GM19193 (cell line): Measurements from ENCODE around the gene SORBS1.

Experiments
- POLR2A ChIP-seq: IDR thresholded peaks from 4 replicates; pipeline ENCODE4 v1.6.1; 2011; ENCODE audit not compliant: insufficient read depth, insufficient read length; ENCODE audit errors: extremely low read depth

The SORBS1 gene

DNA sequence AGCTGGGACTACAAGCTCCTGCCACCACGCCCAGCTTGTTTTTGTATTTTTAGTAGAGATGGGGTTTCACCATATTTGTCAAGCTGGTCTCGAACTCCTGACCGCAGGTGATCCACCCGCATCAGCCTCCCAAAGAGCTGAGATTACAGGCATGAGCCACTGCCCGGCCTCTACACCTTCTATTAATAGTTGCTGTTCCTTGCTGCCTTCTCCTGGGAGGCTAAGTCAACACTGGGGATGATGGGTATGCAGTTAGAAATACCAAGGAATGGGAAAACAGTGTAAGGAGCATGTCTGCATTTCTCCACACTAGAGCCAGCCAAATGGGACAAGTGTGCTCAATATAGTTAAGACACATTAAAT, 173.1 kb downstream of the SORBS1 start:
- no peak for TF ChIP-seq POLR2A

DNA sequence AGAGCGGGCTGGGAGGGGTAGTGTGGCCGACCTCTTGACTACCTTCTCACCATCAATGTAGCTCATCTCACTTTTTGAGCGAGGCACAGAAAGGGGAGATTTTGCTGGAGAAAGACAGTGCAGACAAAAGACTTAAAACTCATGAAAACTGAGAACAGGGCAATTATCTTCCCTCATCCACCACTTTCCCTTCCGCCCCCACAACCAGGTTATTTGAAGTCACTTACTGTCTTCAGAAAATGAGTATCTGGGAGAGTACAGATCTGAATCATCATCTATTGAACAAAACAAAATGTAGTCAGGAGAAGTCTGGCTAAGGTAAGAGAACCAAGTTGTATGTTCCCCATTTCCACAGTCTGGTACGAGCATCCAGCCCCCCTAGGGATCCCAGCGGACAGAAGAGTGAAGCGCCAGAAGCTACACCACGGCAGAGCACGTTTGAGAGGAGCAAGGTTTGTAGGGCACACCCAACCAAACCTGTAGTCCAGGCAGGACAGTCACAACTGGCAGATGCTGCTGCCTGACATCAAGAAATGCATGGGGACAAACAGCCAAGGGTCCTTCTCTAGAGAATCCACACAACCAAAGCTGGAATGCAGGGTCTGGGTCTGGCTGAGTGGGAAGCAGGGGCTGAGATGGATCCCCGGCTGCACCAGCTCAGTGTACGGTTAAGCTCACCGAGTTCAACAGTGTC, 177.0 kb downstream of the SORBS1 start:
- TF ChIP-seq POLR2A, result no peak

DNA sequence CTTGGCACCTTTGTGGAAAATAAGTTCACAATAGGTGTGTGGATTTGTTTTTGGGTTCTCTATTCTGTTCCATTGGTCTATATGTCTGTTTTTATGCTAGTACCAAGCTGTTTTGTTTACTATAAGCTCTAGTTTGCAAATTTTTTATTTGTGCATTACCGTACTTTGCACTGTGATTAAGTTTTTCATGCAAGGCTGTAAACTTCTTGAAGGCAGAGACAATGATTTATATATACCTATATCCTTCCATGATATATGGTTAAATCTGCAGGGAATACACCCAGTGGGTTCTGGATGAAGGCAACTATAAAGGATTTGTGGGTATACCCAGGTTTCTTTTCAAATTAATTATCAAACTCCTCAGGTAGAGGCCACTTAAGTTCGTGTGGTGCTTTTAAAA, 178.6 kb downstream of the SORBS1 start:
- TF ChIP-seq POLR2A, result no peak

DNA sequence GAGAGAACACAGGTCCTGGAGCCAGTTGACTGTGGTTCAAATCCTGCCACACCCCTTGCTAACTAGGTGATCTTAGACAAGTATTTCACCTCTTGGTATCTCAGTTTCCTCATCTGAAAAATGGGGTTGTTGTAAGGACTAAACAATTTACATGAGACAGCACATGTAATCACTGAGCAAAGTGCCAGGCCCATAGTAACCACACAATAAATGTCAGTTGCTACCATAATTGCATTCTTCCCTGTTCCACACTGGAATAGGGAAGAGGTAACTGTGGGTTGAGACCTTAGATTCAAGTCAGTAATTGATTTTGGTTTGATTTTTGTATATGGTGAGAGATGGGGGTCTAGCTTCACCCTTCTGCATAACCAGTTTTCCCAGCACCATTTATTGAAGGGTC, 179.0 kb downstream of the SORBS1 start:
- no peak for TF ChIP-seq POLR2A

DNA sequence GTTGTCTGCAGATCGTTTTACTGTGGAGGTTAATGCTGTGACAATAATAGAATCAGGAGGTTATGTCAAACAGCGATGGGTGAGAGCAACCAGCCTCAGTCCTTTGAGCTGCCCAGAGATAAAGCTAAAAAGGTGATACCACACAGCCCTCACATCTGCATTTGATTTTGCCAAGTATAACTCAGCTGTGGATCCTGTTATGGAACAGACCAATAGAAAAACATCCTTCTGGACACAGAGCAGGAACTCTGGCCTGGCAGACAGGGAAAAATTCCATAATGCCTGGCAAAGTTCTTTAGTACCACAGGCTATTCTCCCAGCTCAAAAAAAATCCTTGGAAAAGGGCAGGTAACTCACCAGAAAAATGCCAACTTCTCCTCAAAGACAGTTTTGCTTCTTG, 183.2 kb downstream of the SORBS1 start:
- no peak for TF ChIP-seq POLR2A

DNA sequence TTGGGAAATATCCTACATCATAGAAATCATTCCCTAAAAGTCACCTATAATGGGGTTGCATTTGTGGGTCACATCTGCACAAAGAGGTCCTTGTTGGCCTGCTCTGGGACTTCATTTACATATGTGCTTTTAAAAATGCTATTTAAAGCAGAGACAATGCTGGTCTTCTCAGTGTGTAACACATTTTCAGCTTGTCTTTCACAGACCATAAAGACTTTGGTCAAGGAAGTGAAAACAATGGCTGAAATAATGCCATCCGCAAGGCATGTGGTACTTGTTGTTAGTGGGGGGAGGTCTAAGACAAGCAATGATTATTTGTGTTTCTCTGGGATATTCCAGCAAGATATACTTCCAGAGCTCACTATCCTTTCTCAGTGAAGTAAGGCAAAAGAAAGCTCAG, 185.8 kb downstream of the SORBS1 start:
- no peak for TF ChIP-seq POLR2A

DNA sequence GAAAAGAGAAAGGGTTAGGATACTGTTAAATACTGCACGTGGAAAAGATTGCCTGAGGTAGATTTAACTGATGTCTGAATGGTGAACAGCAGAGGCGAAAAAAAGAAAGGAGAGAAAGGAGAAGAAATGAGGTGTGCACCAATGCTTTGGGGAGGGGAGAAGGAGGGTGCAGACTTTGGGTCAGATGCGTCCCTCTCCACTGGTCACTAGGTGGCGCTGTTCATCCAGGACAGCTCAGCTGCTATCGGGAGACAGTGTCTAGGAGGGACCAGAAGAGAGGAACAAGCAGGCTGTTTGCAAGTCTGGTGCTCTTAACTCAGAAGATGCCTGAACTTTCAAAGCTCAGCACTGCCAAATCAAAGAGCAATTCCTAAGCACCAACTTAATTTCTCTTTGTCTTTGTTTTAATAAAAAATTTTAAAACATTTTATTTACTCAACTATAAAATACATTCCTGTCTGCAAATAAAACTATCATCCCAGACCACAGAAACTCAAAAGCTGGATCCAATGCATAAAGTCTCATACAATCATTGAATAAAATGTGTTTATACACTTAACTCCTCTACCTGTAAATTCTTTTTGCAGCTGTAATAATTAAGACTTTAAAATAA, 186.5 kb downstream of the SORBS1 start:
- no peak for TF ChIP-seq POLR2A

DNA sequence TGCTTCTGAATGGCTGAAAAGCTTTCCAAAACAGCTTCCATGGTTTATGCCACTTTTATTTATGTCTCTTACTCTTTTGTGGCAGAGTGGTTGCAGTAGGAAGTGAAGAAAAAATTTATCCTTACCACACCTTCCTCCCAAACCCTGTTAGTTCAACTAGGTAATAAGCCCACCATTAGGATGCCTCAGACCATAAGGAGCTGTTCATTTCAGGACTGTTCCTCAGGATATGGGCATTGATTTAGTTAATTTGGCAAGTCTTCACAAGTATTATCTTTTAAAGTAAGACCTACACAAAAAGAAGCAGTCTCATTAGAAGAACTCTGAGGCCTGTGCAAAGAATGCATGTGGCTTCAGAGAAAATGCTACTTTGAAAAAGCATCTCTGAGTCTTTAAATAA, 187.5 kb downstream of the SORBS1 start:
- TF ChIP-seq POLR2A, result no peak

DNA sequence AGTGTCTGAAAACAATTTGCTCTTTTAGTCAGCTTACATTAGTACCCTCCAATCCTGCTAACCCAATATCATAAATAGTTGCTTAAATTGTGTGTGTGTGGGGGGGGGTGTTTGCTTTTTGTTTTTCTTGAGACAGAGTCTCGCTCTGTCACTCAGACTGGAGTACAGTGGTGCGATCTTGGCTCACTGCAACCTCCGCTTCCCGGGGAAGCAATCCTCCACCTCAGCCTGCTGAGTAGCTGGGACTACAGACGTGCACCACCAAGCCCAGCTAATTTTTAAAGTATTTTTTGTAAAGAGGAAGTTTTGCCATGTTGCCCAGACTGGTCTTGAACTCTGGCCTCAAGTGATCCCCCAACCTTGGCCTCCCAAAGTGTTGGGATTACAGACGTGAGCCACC, 196.8 kb downstream of the SORBS1 start:
- TF ChIP-seq POLR2A, result no peak

DNA sequence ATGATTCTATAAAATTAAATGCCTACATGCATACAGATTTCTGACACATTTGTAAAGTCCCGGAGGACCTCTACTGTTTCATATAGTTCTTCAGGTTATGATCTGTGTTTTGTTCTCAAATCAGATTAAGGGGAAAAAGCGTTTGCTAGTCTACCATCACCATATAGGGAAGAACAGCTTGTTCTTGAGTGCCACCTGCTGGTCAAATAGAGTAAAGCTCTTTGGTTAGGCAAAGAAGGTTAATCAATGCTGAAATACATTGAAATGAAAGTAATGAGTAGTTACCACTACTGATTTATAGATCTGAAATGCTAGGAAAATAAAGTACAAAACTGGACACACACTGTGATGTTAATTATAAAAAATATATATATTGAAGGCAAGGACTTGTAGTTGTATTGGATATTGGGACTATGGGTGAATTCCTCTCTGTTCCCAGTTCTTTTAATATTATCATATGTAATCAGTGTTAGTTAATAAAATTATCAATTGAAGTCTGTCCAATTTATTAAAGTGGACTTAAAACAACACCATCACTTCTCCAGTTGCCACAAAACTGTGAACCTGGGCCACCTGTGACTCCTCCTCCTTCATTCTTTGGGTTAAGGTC, 197.8 kb downstream of the SORBS1 start:
- no peak for TF ChIP-seq POLR2A

DNA sequence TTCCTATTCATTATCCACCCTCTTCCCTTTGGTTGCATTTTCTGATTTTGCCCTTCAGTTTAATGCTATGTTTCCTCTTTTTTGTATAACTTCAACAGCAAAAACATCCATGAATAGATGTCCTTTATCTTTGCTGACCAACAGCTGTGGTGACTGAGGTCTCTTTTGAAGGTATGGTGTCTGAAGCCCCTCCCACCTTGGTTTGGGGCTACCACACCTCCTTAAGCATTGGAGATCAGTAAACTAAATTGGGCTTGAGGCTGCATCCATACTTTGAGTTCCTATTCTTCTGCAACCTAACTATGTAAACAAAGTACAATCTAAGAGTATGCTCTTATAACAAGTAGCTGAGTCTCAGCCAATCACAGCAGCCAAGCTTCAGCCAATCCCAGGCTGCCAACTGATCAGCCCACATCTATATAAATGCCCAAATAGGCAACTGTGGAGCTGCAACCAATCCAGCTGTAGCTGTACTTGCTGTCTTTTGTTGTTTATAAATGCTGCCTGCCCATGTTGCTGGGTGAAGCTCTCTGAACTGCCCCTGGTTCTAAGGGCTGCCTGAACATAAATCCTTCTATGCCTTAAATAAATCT, 201.0 kb downstream of the SORBS1 start:
- TF ChIP-seq POLR2A, result no peak

DNA sequence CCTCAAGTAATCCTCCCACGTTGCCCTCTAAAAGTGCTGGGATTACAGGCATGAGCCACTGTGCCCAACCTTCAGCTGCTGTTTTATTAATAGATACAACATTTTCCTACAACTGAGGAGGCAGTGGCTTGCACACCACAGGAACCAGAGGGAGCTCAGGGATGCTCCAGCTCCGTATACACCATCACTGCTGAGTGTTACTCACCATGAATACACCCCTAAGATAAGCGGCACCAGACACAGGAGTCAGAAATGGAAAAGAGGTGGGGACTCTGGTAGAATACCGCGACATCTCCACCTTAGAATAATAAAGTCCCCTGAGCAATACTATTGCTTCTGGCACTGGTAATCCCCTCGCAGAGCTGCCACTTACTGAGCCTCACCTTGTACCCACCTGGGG, 201.7 kb downstream of the SORBS1 start:
- TF ChIP-seq POLR2A, result no peak

DNA sequence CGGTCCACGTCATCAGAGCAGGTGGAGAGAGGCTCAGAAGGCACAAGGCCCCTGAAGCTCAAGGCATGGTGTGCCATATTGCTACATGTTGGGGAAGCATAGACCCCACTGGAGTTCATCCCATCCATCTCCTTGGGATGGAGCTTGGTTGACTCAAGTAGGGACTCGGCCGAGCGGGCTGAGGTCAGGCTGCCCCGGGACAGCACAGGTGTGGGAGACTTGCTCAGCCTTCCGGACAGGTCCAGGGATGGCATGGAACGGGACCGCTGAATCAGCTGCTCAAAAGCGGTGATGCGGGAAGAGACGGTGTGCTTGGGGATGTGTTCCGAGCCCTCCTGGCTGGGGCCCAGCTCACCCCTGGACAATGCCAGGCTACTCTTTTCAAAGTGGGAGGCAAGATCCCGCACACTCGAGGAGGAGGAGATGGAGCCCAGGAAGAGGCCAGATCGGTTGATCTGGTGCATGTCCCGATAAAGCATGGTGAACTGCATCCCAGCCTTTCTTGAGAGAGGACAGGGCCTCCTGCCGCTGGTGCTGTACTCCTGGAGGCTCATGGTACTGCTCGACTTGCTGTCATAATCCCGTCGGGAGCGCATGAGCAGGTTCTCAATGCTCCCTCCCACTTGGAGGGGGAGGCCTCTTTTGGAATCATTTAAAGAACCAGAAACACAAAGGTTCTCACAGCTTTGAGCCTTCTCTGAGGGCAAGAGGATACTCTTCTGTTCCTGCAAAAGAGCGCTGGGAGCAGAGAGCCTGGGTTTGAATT, 204.8 kb downstream of the SORBS1 start:
- TF ChIP-seq POLR2A, result no peak

DNA sequence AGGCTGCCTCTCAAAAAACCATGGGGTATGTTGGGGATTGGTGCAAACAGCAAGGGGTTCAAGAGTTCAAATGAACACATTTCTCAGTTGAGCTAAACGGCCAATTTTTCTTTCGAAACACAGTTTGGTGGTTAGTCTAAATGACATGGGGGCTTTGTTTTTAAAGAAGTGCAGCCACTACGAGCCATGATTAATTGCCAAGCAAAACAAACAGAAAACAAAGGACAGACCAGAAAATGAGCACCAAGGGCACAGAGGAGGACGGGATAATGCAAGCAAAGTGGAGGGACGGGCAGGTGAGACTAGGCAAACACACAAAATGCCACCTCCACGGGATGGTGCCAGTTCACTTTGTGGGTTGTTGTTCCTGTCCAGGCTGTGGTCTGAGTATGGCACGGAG, 205.9 kb downstream of the SORBS1 start:
- TF ChIP-seq POLR2A, result no peak

DNA sequence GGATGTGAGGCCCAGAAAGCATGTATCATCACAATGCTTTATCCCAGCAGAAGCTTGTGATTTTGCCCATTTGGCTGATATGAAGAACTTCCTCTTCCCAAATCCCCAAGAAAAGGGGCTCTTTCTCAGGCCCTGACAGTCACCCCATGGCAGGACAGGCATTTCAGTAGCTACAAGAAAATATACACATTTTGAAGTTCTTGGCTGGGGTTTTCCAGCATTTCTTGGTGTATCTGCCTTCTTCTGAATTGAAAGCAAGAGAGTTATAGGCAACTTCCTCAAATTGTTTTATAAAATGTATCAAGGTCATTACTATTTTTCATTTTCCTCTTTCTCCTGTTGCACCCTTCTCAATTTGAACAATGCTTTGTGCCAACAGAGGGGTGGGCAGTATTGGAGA, 207.1 kb downstream of the SORBS1 start:
- no peak for TF ChIP-seq POLR2A
